Measurements from ENCODE around the gene SETDB2. TPM values are rescaled to one million over a fixed set of nuclear protein-coding genes. Genes with fewer than 3 reads are reported as not detected.
A peak's percentile ranks its signal among the peaks of the same experiment; 100 is the strongest.

Gene SETDB2
- total RNA-seq, 1 donor from 2014 or later: 7.7 TPM

GRCh38 chr13:49446473-49446872, 2.4 kb downstream of the SETDB2 start:
- no peak for DNase-seq
- TF ChIP-seq CTCF (IDR thresholded peaks at IDR 0.05; ENCODE audit: partially characterized antibody, unreplicated experiment): no peak
- peaks cover 9% of the 10 kb centered on the region for H3K9me3 Mint-ChIP-seq (ENCODE audit: unreplicated experiment)
- peaks cover 8% of the 10 kb centered on the region for H3K4me1 Mint-ChIP-seq (ENCODE audit: low read depth, unreplicated experiment)
- H3K36me3 Mint-ChIP-seq (ENCODE audit: unreplicated experiment): no peaks in the 10 kb centered on the region
- H3K4me3 Mint-ChIP-seq (ENCODE audit: unreplicated experiment): no peak overlapping the region
- peaks cover 8% of the 10 kb centered on the region for H3K27me3 Mint-ChIP-seq (ENCODE audit: unreplicated experiment)
- no peak overlapping the region for H3K27ac Mint-ChIP-seq (ENCODE audit: unreplicated experiment)

- no peak overlapping the region for H3K27ac Mint-ChIP-seq (ENCODE audit: unreplicated experiment)
- H3K36me3 Mint-ChIP-seq (ENCODE audit: unreplicated experiment): no peaks in the 10 kb centered on the region
- DNase-seq: no peak
- no peak overlapping the region for H3K4me3 Mint-ChIP-seq (ENCODE audit: unreplicated experiment)
- H3K27me3 Mint-ChIP-seq (ENCODE audit: unreplicated experiment): peaks cover 4% of the 10 kb centered on the region
- peaks cover 2% of the 10 kb centered on the region for H3K9me3 Mint-ChIP-seq (ENCODE audit: unreplicated experiment)
- H3K4me1 Mint-ChIP-seq (ENCODE audit: low read depth, unreplicated experiment): peaks cover 8% of the 10 kb centered on the region
- no peak for TF ChIP-seq CTCF (IDR thresholded peaks at IDR 0.05; ENCODE audit: partially characterized antibody, unreplicated experiment)
Measured at GRCh38 chr13:49448753-49449152, 4.7 kb downstream of the SETDB2 start.

GRCh38 chr13:49450105-49450819, 6.2 kb downstream of the SETDB2 start:
- H3K27me3 Mint-ChIP-seq (ENCODE audit: unreplicated experiment): no peaks in the 10 kb centered on the region
- peak overlapping the region; percentile 9 for H3K4me3 Mint-ChIP-seq (ENCODE audit: unreplicated experiment)
- no peaks in the 10 kb centered on the region for H3K9me3 Mint-ChIP-seq (ENCODE audit: unreplicated experiment)
- H3K27ac Mint-ChIP-seq (ENCODE audit: unreplicated experiment): peak overlapping the region; percentile 86
- H3K4me1 Mint-ChIP-seq (ENCODE audit: low read depth, unreplicated experiment): peaks cover 5% of the 10 kb centered on the region
- no peak for DNase-seq
- no peaks in the 10 kb centered on the region for H3K36me3 Mint-ChIP-seq (ENCODE audit: unreplicated experiment)
- no peak for TF ChIP-seq CTCF (IDR thresholded peaks at IDR 0.05; ENCODE audit: partially characterized antibody, unreplicated experiment)

GRCh38 chr13:49452725-49453457, 8.8 kb downstream of the SETDB2 start:
- Mint-ChIP-seq H3K27ac (ENCODE audit: unreplicated experiment) (no peak overlapping the region), H3K9me3 (ENCODE audit: unreplicated experiment) (no peaks in the 10 kb centered on the region), H3K4me3 (ENCODE audit: unreplicated experiment) (no peak overlapping the region), H3K27me3 (ENCODE audit: unreplicated experiment) (no peaks in the 10 kb centered on the region), H3K4me1 (ENCODE audit: low read depth, unreplicated experiment) (peaks cover 5% of the 10 kb centered on the region), H3K36me3 (ENCODE audit: unreplicated experiment) (no peaks in the 10 kb centered on the region)
- DNase-seq: no peak
- TF ChIP-seq CTCF (IDR thresholded peaks at IDR 0.05; ENCODE audit: partially characterized antibody, unreplicated experiment): no peak

- H3K4me3 Mint-ChIP-seq (ENCODE audit: unreplicated experiment): no peak overlapping the region
- no peak for TF ChIP-seq CTCF (IDR thresholded peaks at IDR 0.05; ENCODE audit: partially characterized antibody, unreplicated experiment)
Measured at GRCh38 chr13:49453465-49453864, 9.4 kb downstream of the SETDB2 start.

More at GRCh38 chr13:49453465-49453864, 9.4 kb downstream of the SETDB2 start:
- Mint-ChIP-seq H3K36me3 (ENCODE audit: unreplicated experiment) (no peaks in the 10 kb centered on the region), H3K9me3 (ENCODE audit: unreplicated experiment) (no peaks in the 10 kb centered on the region), H3K27me3 (ENCODE audit: unreplicated experiment) (no peaks in the 10 kb centered on the region), H3K27ac (ENCODE audit: unreplicated experiment) (no peak overlapping the region), H3K4me1 (ENCODE audit: low read depth, unreplicated experiment) (peaks cover 5% of the 10 kb centered on the region)
- no peak for DNase-seq

Measured in glutamatergic neuron (in vitro differentiated cells).